ENCODE results near the gene MAP2K2. TPM values are rescaled to one million over a fixed set of nuclear protein-coding genes. Genes with fewer than 3 reads are reported as not detected.

MAP2K2 gene
- polyA plus RNA-seq, 3 donors: 30.5 to 94.5 (median 40.2) TPM

DNA sequence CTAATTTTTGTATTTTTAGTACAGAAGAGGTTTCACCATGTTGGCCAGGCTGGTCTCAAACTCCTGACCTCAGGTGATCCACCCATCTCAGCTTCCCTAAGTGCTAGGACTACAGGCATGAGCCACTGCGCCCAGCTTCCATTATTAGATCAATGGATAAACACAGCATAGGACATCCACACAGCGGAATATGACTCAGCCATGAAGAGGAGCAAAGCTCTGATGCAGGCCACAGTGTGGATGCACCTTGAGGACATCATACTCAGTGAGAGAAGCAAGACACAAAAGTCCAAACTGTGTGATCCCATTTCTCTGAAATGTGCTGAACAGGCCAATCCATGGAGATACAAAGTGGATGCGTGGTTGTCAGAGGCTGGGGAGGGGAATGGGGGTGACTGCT, 52.3 kb downstream of the MAP2K2 start:
- H3K4me3 ChIP-seq (replicated peaks in 1 of 3; ENCODE audit: low read depth in 2 of 3, low read length in 3 of 3): no peak overlapping the region
- intact Hi-C loops (cut with micrococcal nuclease): no loop called here
- peak overlapping the region in 1 of 7 donors; percentile 71 for H3K27ac Mint-ChIP-seq
- no peak for DNase-seq
- H3K4me2 ChIP-seq (replicated peaks; ENCODE audit: extremely low read depth, low read length, poor library complexity, severe bottlenecking): no peak overlapping the region
- no peaks in the 10 kb centered on the region for H3K9me3 ChIP-seq (replicated peaks in 1 of 2; ENCODE audit: control insufficient read depth in 1 of 2, insufficient read depth in 1 of 2, low read length in 2 of 2)
- no peaks in the 10 kb centered on the region for H4K20me1 ChIP-seq (ENCODE audit: insufficient read depth, low read length)
- no peaks in the 10 kb centered on the region for H3K27me3 ChIP-seq (ENCODE audit: control insufficient read depth in 2 of 2, insufficient read depth in 2 of 2, low read length in 2 of 2)
- no peaks in the 10 kb centered on the region for H3K36me3 ChIP-seq (replicated peaks in 1 of 2; ENCODE audit: control insufficient read depth in 1 of 2, insufficient read depth in 2 of 2, low read length in 2 of 2)
- peaks cover 5% of the 10 kb centered on the region for H3K79me2 ChIP-seq (ENCODE audit: insufficient read depth, low read length)
- WGBS (ENCODE audit: insufficient coverage): 100% methylated on average over 2 of the region's 3 CpGs
- H3K27ac ChIP-seq (ENCODE audit: low read depth in 1 of 2, low read length in 2 of 2): no peak overlapping the region
- H2AFZ ChIP-seq (ENCODE audit: insufficient read depth, low read depth, low read length, poor library complexity, severe bottlenecking): no peak overlapping the region
- H3K4me1 Mint-ChIP-seq: peaks cover 38% of the 10 kb centered on the region
- no peak overlapping the region for H3K9ac ChIP-seq (ENCODE audit: insufficient read depth, low read length, poor library complexity, severe bottlenecking)
- H3K4me3 Mint-ChIP-seq: no peak overlapping the region
- H3K4me1 ChIP-seq (ENCODE audit: control insufficient read depth in 1 of 2, insufficient read depth in 2 of 2, low read length in 2 of 2): peaks cover 37 to 39% of the 10 kb centered on the region in 2 donors
- H3K27me3 Mint-ChIP-seq (ENCODE audit: low read depth in 3 of 3): peaks cover 0 to 4% (median 2%) of the 10 kb centered on the region in 3 donors
- TF ChIP-seq, protein P1, sequence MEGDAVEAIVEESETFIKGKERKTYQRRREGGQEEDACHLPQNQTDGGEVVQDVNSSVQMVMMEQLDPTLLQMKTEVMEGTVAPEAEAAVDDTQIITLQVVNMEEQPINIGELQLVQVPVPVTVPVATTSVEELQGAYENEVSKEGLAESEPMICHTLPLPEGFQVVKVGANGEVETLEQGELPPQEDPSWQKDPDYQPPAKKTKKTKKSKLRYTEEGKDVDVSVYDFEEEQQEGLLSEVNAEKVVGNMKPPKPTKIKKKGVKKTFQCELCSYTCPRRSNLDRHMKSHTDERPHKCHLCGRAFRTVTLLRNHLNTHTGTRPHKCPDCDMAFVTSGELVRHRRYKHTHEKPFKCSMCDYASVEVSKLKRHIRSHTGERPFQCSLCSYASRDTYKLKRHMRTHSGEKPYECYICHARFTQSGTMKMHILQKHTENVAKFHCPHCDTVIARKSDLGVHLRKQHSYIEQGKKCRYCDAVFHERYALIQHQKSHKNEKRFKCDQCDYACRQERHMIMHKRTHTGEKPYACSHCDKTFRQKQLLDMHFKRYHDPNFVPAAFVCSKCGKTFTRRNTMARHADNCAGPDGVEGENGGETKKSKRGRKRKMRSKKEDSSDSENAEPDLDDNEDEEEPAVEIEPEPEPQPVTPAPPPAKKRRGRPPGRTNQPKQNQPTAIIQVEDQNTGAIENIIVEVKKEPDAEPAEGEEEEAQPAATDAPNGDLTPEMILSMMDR (IDR thresholded peaks at IDR 0.05): no peak
- H3K9me3 Mint-ChIP-seq: peaks cover 0 to 3% (median 0%) of the 10 kb centered on the region in 7 donors
- no peaks in the 10 kb centered on the region for H3K36me3 Mint-ChIP-seq

DNA sequence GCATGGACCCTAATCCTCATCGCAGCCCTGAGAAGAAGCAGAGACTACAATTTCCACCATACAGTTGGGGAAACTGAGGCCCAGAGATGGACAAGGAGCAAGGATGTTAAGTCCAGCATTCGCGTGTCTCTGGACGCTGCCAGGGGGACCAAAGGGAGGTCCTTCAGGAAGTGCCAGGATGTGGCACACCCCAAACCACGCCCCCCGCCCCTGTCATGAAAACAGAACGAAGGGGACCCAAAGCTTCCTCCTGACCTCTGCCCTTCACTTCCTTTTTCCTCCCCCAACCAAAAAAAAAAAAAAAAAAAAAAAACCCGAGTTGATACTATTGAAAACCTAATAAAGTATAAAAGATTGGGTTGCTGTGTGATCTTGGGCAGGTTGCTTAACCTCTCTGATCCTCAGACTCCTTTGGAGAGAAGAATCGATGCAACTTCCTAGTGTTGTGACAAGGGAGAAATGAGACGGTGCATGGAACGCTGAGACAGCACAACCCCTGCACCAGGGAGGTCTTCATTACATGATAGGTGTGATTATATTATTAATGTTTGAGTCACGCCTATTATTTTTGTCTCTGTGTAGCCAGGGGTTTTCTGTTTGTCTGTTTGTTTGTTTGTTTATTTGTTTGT, 54.5 kb downstream of the MAP2K2 start:
- WGBS (ENCODE audit: insufficient coverage): 100% methylated on average over 1 of the region's 12 CpGs
- H3K9ac ChIP-seq (ENCODE audit: insufficient read depth, low read length, poor library complexity, severe bottlenecking): no peak overlapping the region
- no peaks in the 10 kb centered on the region for H3K36me3 Mint-ChIP-seq
- no peak overlapping the region for H2AFZ ChIP-seq (ENCODE audit: insufficient read depth, low read depth, low read length, poor library complexity, severe bottlenecking)
- H3K27me3 ChIP-seq (ENCODE audit: control insufficient read depth in 2 of 2, insufficient read depth in 2 of 2, low read length in 2 of 2): no peaks in the 10 kb centered on the region
- H3K36me3 ChIP-seq (replicated peaks in 1 of 2; ENCODE audit: control insufficient read depth in 1 of 2, insufficient read depth in 2 of 2, low read length in 2 of 2): no peaks in the 10 kb centered on the region
- no peaks in the 10 kb centered on the region for H3K9me3 Mint-ChIP-seq
- H3K27ac ChIP-seq (ENCODE audit: low read depth in 1 of 2, low read length in 2 of 2): peak overlapping the region; percentile 77 to 85
- H3K4me2 ChIP-seq (replicated peaks; ENCODE audit: extremely low read depth, low read length, poor library complexity, severe bottlenecking): peak overlapping the region; percentile 81
- intact Hi-C loops (cut with micrococcal nuclease): loop anchor here (5.0 kb wide), 3 partner anchors 48 to 82 kb away; partner anchors contain the start of genes EEF2 (in 1 of the 2) and MAP2K2 (in 1 of the 2)
- peaks cover 20% of the 10 kb centered on the region for H3K4me1 Mint-ChIP-seq
- H3K4me1 ChIP-seq (ENCODE audit: control insufficient read depth in 1 of 2, insufficient read depth in 2 of 2, low read length in 2 of 2): peaks cover 21 to 23% of the 10 kb centered on the region in 2 donors
- peak overlapping the region in 1 of 3 experiments; percentile 96 for H3K4me3 ChIP-seq (replicated peaks in 1 of 3; ENCODE audit: low read depth in 2 of 3, low read length in 3 of 3)
- H3K4me3 Mint-ChIP-seq: peak overlapping the region; percentile 85 to 87
- peaks cover 0 to 2% (median 0%) of the 10 kb centered on the region in 3 donors for H3K27me3 Mint-ChIP-seq (ENCODE audit: low read depth in 3 of 3)
- TF ChIP-seq, protein P1 (IDR thresholded peaks at IDR 0.05): no peak
- H3K27ac Mint-ChIP-seq: peak overlapping the region; percentile 54 to 94 (median 87)
- peaks cover 2% of the 10 kb centered on the region for H4K20me1 ChIP-seq (ENCODE audit: insufficient read depth, low read length)
- peaks cover 16% of the 10 kb centered on the region for H3K79me2 ChIP-seq (ENCODE audit: insufficient read depth, low read length)
- peak; percentile 74 to 78 (median 78) for DNase-seq
- H3K9me3 ChIP-seq (replicated peaks in 1 of 2; ENCODE audit: control insufficient read depth in 1 of 2, insufficient read depth in 1 of 2, low read length in 2 of 2): no peaks in the 10 kb centered on the region

All from CD14-positive monocyte (primary cell).